ENCODE results near the gene RMC1.
"Not testable (repeated sequence)": the region's sequence is repeated elsewhere in the genome, so short reads cannot be mapped to it uniquely, and the experiment has no call there.

Gene RMC1

GRCh38 chr18:23498117-23498516 lies 5.2 kb upstream of the RMC1 start:
- no peak for DNase-seq (ENCODE audit: low read depth in 2 of 2)

- peak; percentile 53 to 69 for DNase-seq (ENCODE audit: low read depth in 2 of 2)
Observed at GRCh38 chr18:23498877-23499276, 4.4 kb upstream of the RMC1 start.

- DNase-seq (ENCODE audit: low read depth in 2 of 2) = no peak
Observed at GRCh38 chr18:23499291-23499781, 4.0 kb upstream of the RMC1 start.

GRCh38 chr18:23501626-23502025 lies 1.7 kb upstream of the RMC1 start:
- DNase-seq (ENCODE audit: low read depth in 2 of 2) = no peak

- DNase-seq (ENCODE audit: low read depth in 2 of 2) = no peak
Observed at GRCh38 chr18:23502516-23503037, 734 bp upstream of the RMC1 start.

- no peak for DNase-seq (ENCODE audit: low read depth in 2 of 2)
Observed at GRCh38 chr18:23503963-23504344, 643 bp downstream of the RMC1 start.

GRCh38 chr18:23504720-23505119 lies 1.4 kb downstream of the RMC1 start:
- DNase-seq (ENCODE audit: low read depth in 2 of 2) = no peak

GRCh38 chr18:23506393-23506792 lies 3.1 kb downstream of the RMC1 start:
- DNase-seq (ENCODE audit: low read depth in 2 of 2) = no peak

- DNase-seq (ENCODE audit: low read depth in 2 of 2) = not testable (repeated sequence)
Observed at GRCh38 chr18:23510923-23511322, 7.6 kb downstream of the RMC1 start.

GRCh38 chr18:23512216-23512615 lies 8.9 kb downstream of the RMC1 start:
- not testable (repeated sequence) for DNase-seq (ENCODE audit: low read depth in 2 of 2)

GRCh38 chr18:23512641-23513040 lies 9.3 kb downstream of the RMC1 start:
- no peak for DNase-seq (ENCODE audit: low read depth in 2 of 2)

GRCh38 chr18:23515911-23516546 lies 12.7 kb downstream of the RMC1 start:
- peak; percentile 57 to 66 for DNase-seq (ENCODE audit: low read depth in 2 of 2)

GRCh38 chr18:23519734-23520133 lies 16.4 kb downstream of the RMC1 start:
- no peak for DNase-seq (ENCODE audit: low read depth in 2 of 2)

GRCh38 chr18:23521271-23521670 lies 18.0 kb downstream of the RMC1 start:
- DNase-seq (ENCODE audit: low read depth in 2 of 2) = no peak

- no peak for DNase-seq (ENCODE audit: low read depth in 2 of 2)
Observed at GRCh38 chr18:23521907-23522306, 18.6 kb downstream of the RMC1 start.

GRCh38 chr18:23523429-23524212 lies 20.3 kb downstream of the RMC1 start:
- no peak for DNase-seq (ENCODE audit: low read depth in 2 of 2)

GRCh38 chr18:23524213-23524707 lies 20.9 kb downstream of the RMC1 start:
- no peak for DNase-seq (ENCODE audit: low read depth in 2 of 2)

- no peak for DNase-seq (ENCODE audit: low read depth in 2 of 2)
Observed at GRCh38 chr18:23526501-23527063, 23.3 kb downstream of the RMC1 start.

GRCh38 chr18:23528580-23529472 lies 25.5 kb downstream of the RMC1 start:
- no peak for DNase-seq (ENCODE audit: low read depth in 2 of 2)

- no peak for DNase-seq (ENCODE audit: low read depth in 2 of 2)
Observed at GRCh38 chr18:23529604-23530003, 26.3 kb downstream of the RMC1 start.

- no peak for DNase-seq (ENCODE audit: low read depth in 2 of 2)
Observed at GRCh38 chr18:23530195-23530594, 26.9 kb downstream of the RMC1 start.

All from stimulated activated CD4-positive, alpha-beta T cell treated with anti-CD3 and anti-CD28 coated beads, Interleukin-15, amount 100 ng/mL, for 48 hours (primary cell).